ENCODE data around the gene NABP1. TPM values are rescaled to one million over a fixed set of nuclear protein-coding genes. Genes with fewer than 3 reads are reported as not detected.
A peak's percentile ranks its signal among the peaks of the same experiment; 100 is the strongest.

The NABP1 gene
- total RNA-seq, 1 experiment from 2014 or later: 3.2 TPM

- Histone ChIP-seq H2AFZ (ENCODE audit: low read length) (no peak overlapping the region), H4K8ac (replicated peaks; ENCODE audit: insufficient read length, low read depth, low read length) (no peak overlapping the region), H3K9me3 (ENCODE audit: control insufficient read depth, low read depth, low read length) (no peaks in the 10 kb centered on the region), H3K79me1 (ENCODE audit: insufficient read depth, low read depth, low read length, poor library complexity, severe bottlenecking) (no peaks in the 10 kb centered on the region), H2AK5ac (ENCODE audit: insufficient read length, low read length) (no peak overlapping the region), H3K23me2 (ENCODE audit: insufficient read length, low read depth, low read length, poor library complexity, severe bottlenecking) (no peaks in the 10 kb centered on the region), H2BK120ac (ENCODE audit: low read depth, low read length, poor library complexity, severe bottlenecking) (no peak overlapping the region), H4K91ac (ENCODE audit: insufficient read length, low read depth, low read length) (no peak overlapping the region), H3K9ac (ENCODE audit: extremely low read depth, insufficient read length, low read length) (no peak overlapping the region), H2BK12ac (ENCODE audit: insufficient read length, low read depth, low read length) (no peak overlapping the region), H3K4me1 (ENCODE audit: insufficient read depth, low read length) (no peaks in the 10 kb centered on the region), H3K4ac (ENCODE audit: low read depth, low read length) (no peak overlapping the region), H4K5ac (ENCODE audit: insufficient read length, low read depth, low read length) (no peak overlapping the region), H3K23ac (ENCODE audit: insufficient read length, low read depth, low read length) (no peak overlapping the region), H3K27me3 (ENCODE audit: insufficient read depth, low read length) (no peaks in the 10 kb centered on the region), H3K14ac (ENCODE audit: insufficient read depth, low read length) (no peak overlapping the region), H3K79me2 (ENCODE audit: insufficient read depth, low read length) (no peaks in the 10 kb centered on the region), H2BK20ac (ENCODE audit: low read depth, low read length, poor library complexity, severe bottlenecking) (no peak overlapping the region), H3K56ac (ENCODE audit: insufficient read length, low read depth, low read length) (no peak overlapping the region), H3T11ph (ENCODE audit: low read length) (no peak overlapping the region), H2BK5ac (ENCODE audit: insufficient read length, low read length) (no peak overlapping the region), H3K18ac (ENCODE audit: insufficient read length, low read depth, low read length) (no peak overlapping the region), H4K20me1 (ENCODE audit: control insufficient read depth, insufficient read depth, insufficient read length) (no peaks in the 10 kb centered on the region), H3K27ac (ENCODE audit: insufficient read length, low read depth, low read length) (no peak overlapping the region), H3K4me2 (ENCODE audit: insufficient read depth, insufficient read length, low read length) (no peak overlapping the region), H2BK15ac (ENCODE audit: low read depth, low read length) (no peak overlapping the region)
- WGBS (ENCODE audit: extremely low coverage, insufficient read length, low lambda C conversion rate): no CpG with 5 or more reads among the region's 1 CpG
- Mint-ChIP-seq H3K36me3 (ENCODE audit: insufficient read depth in 1 of 3, low read depth in 3 of 3) (no peaks in the 10 kb centered on the region; a peak in 1 of 7 replicates), H3K9me3 (no peaks in the 10 kb centered on the region), H3K4me3 (no peak overlapping the region), H3K27ac (no peak overlapping the region), H3K27me3 (ENCODE audit: low read depth) (no peaks in the 10 kb centered on the region), H3K4me1 (no peaks in the 10 kb centered on the region)
- TF ChIP-seq CTCF (conservative IDR thresholded peaks at IDR 0.05): peak; percentile 49; the same call in 2 of the 3 replicates
- peak; percentile 52 for DNase-seq
These were observed 35.9 kb downstream of the NABP1 start for GRCh38 chr2:191713837-191714236.

Measured in H9 (cell line).